Calu3 (cell line): ENCODE data around the gene EHD3. TPM values are rescaled to one million over a fixed set of nuclear protein-coding genes. Genes with fewer than 3 reads are reported as not detected.

Source experiments
- BruUV-seq: library from RNA; stranded (reverse); fragments of 400-500 nt; replicated peaks from 2 replicates; lab custom pipeline; 2021; lab: Mats Ljungman, UMichigan
- CTCF ChIA-PET: fragments of 300-600 bp; sonication (Branson Sonifier 250); formaldehyde crosslinking; loops from one replicate; lab custom pipeline; 2022; ENCODE audit warnings: antibody characterized with exemption; lab: Charles Lee
- DNase-seq: peaks from one replicate; pipeline ENCODE4 v3.0.0; 2022
- H3K27ac Mint-ChIP-seq: one replicate; pipeline ENCODE4 v1.8.0; 2022; ENCODE audit warnings: mixed read lengths; ENCODE audit not compliant: unreplicated experiment
- H3K27me3 Mint-ChIP-seq: one replicate; pipeline ENCODE4 v1.8.0; 2022; ENCODE audit warnings: mixed read lengths; ENCODE audit not compliant: unreplicated experiment
- H3K36me3 Mint-ChIP-seq: one replicate; pipeline ENCODE4 v1.8.0; 2022; ENCODE audit warnings: mild to moderate bottlenecking, moderate library complexity, mixed read lengths; ENCODE audit not compliant: insufficient read depth, unreplicated experiment
- H3K4me1 Mint-ChIP-seq: one replicate; pipeline ENCODE4 v1.8.0; 2022; ENCODE audit warnings: mild to moderate bottlenecking, low read depth, mixed read lengths; ENCODE audit not compliant: unreplicated experiment
- H3K4me3 Mint-ChIP-seq: one replicate; pipeline ENCODE4 v1.8.0; 2022; ENCODE audit warnings: mild to moderate bottlenecking, low read depth, moderate library complexity, mixed read lengths; ENCODE audit not compliant: unreplicated experiment
- H3K9me3 Mint-ChIP-seq: one replicate; pipeline ENCODE4 v1.8.0; 2022; ENCODE audit warnings: low read depth, mixed read lengths; ENCODE audit not compliant: unreplicated experiment
- intact Hi-C: fragments of 100-400 bp; cut with micrococcal nuclease; formaldehyde crosslinking; loops from one replicate; pipeline ENCODE4 v1.10.0; 2022; ENCODE audit not compliant: unreplicated experiment
- total RNA-seq: library from RNA; stranded (reverse); gene quantifications from 2 replicates; pipeline ENCODE4 v1.2.3, GENCODE V29; 2022
- TF ChIP-seq, protein P1 (sequence below): fragments of 200-600 bp; IDR thresholded peaks from one replicate; pipeline ENCODE4 v1.8.0; 2022; ENCODE audit warnings: antibody characterized with exemption; ENCODE audit not compliant: unreplicated experiment

The EHD3 gene
- total RNA-seq, 1 experiment from 2014 or later: 1.7 TPM

DNA sequence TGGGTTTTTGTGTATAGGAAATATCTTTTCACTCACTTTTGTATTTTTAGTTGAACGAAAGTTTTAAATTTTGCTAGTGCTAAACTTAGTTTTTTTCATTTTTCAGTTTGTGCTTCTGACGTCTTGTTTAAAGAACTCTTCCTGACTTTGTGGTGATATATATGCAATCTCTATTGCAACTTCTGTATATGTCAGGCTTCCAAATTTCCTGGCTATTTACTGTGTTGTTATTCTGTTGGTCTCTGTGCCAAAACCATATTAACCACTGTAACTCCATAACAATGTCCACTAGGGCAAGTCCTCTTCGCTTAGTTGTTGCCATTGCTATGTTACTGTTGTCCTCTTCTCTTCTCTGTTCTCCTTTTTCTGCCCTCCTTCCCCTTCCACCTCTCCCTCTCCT, 3.2 kb upstream of the EHD3 start:
- Mint-ChIP-seq H3K4me1 (peaks cover 8% of the 10 kb centered on the region), H3K27ac (no peak overlapping the region), H3K9me3 (no peaks in the 10 kb centered on the region), H3K36me3 (peaks cover 5% of the 10 kb centered on the region), H3K4me3 (no peak overlapping the region), H3K27me3 (peaks cover 76% of the 10 kb centered on the region)
- no TSS peak for BruUV-seq
- CTCF ChIA-PET: no interaction called here
- DNase-seq: no peak
- intact Hi-C loops: loop anchor here (5.0 to 10.0 kb wide), 2 partner anchors 207 to 294 kb away; no protein-coding TSS in a partner anchor
- TF ChIP-seq, protein P1, sequence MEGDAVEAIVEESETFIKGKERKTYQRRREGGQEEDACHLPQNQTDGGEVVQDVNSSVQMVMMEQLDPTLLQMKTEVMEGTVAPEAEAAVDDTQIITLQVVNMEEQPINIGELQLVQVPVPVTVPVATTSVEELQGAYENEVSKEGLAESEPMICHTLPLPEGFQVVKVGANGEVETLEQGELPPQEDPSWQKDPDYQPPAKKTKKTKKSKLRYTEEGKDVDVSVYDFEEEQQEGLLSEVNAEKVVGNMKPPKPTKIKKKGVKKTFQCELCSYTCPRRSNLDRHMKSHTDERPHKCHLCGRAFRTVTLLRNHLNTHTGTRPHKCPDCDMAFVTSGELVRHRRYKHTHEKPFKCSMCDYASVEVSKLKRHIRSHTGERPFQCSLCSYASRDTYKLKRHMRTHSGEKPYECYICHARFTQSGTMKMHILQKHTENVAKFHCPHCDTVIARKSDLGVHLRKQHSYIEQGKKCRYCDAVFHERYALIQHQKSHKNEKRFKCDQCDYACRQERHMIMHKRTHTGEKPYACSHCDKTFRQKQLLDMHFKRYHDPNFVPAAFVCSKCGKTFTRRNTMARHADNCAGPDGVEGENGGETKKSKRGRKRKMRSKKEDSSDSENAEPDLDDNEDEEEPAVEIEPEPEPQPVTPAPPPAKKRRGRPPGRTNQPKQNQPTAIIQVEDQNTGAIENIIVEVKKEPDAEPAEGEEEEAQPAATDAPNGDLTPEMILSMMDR: no peak

DNA sequence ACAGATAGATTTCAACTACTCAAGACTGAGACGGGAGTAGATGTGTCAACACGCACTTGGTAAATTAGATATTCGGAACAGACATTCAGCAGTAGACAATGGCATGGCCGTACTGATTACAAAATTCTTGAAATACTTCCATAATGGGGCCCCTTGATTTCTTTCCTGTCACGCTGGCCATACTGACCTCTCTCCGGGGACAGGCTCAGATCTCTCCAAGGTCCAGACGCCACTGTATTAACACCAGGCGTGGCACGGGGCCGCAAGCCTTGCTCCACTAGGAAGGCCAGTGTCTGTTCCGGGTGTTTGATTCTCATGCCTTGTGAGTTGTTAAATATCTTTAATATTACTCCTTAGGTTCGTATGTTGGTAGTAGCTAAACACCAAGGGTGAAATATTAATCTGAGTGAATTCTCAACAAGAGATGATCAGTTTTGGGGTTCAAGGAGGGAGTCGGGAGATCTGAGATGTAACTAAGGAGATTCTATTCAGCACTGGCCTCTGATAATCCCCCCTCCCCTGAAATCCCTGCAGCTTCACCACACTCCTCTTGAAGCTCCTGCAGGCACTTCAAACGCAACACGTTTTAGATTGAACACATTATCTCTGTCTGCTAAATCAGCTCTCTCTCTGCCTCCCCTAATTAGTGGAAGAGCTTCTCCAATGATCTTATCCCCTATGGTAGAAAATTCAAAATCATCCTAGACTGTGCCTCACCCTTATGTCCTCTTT, 2.2 kb upstream of the EHD3 start:
- TF ChIP-seq, protein P1: no peak
- Mint-ChIP-seq H3K27me3 (peaks cover 69% of the 10 kb centered on the region), H3K36me3 (peaks cover 5% of the 10 kb centered on the region), H3K9me3 (no peaks in the 10 kb centered on the region), H3K4me1 (peaks cover 8% of the 10 kb centered on the region), H3K4me3 (no peak overlapping the region), H3K27ac (no peak overlapping the region)
- BruUV-seq: no TSS peak
- no peak for DNase-seq
- CTCF ChIA-PET: no interaction called here
- intact Hi-C loops: loop anchor here (5.0 to 10.0 kb wide), 2 partner anchors 206 to 293 kb away; no protein-coding TSS in a partner anchor

- no peak overlapping the region for H3K4me3 Mint-ChIP-seq
- peaks cover 5% of the 10 kb centered on the region for H3K36me3 Mint-ChIP-seq
- no peak overlapping the region for H3K27ac Mint-ChIP-seq
- CTCF ChIA-PET: interaction anchor here (0.7 to 1.1 kb wide), 2 partner anchors 113 to 197 kb away, joined by 3 to 4 read pairs; no protein-coding TSS in a partner anchor
- no peak for DNase-seq
- intact Hi-C loops: loop anchor here (5.0 to 10.0 kb wide), 2 partner anchors 205 to 292 kb away; no protein-coding TSS in a partner anchor
- peaks cover 8% of the 10 kb centered on the region for H3K4me1 Mint-ChIP-seq
- H3K9me3 Mint-ChIP-seq: no peaks in the 10 kb centered on the region
- no TSS peak for BruUV-seq
- TF ChIP-seq, protein P1: no peak
- H3K27me3 Mint-ChIP-seq: peaks cover 60% of the 10 kb centered on the region
Observed at GRCh38 chr2:31232586-31232985, 1.4 kb upstream of the EHD3 start.

GRCh38 chr2:31233231-31233630, 721 bp upstream of the EHD3 start:
- CTCF ChIA-PET: interaction anchor here (0.7 to 1.2 kb wide), 3 partner anchors 91 to 197 kb away, joined by 3 to 4 read pairs (median 3); no protein-coding TSS in a partner anchor

More at GRCh38 chr2:31233231-31233630, 721 bp upstream of the EHD3 start:
- peaks cover 8% of the 10 kb centered on the region for H3K4me1 Mint-ChIP-seq
- TF ChIP-seq, protein P1: no peak
- intact Hi-C loops: loop anchor here (5.0 to 10.0 kb wide), 2 partner anchors 204 to 292 kb away; no protein-coding TSS in a partner anchor
- no peaks in the 10 kb centered on the region for H3K9me3 Mint-ChIP-seq
- H3K27ac Mint-ChIP-seq: no peak overlapping the region
- peak overlapping the region; percentile 70 for H3K4me3 Mint-ChIP-seq
- H3K27me3 Mint-ChIP-seq: peaks cover 54% of the 10 kb centered on the region
- no TSS peak for BruUV-seq
- no peak for DNase-seq
- peaks cover 5% of the 10 kb centered on the region for H3K36me3 Mint-ChIP-seq
